Trophoblast cell (in vitro differentiated cells and primary cell): ENCODE data around the gene CMKLR1.

ENCODE experiments used
- DNase-seq, 2 donors: peaks; one replicate each; pipeline ENCODE4 v3.0.0-alpha.2; 2016
- H2AFZ ChIP-seq: 2 replicates; pipeline ENCODE4 v1.6.1; 2013; ENCODE audit warnings: low read length, moderate library complexity, mild to moderate bottlenecking; ENCODE audit not compliant: insufficient read depth, poor library complexity
- H2AK5ac ChIP-seq: 2 replicates; pipeline ENCODE4 v1.6.1; 2013; ENCODE audit warnings: mild to moderate bottlenecking, low read length
- H2BK120ac ChIP-seq: 2 replicates; pipeline ENCODE4 v1.6.1; 2013; ENCODE audit warnings: low read length, mild to moderate bottlenecking, moderate library complexity; ENCODE audit not compliant: insufficient read depth, poor library complexity
- H2BK12ac ChIP-seq: 2 replicates; pipeline ENCODE4 v1.6.1; 2013; ENCODE audit warnings: mild to moderate bottlenecking, low read length, moderate library complexity
- H2BK5ac ChIP-seq: 2 replicates; pipeline ENCODE4 v1.6.1; 2013; ENCODE audit warnings: low read length, low read depth, moderate library complexity, mild to moderate bottlenecking; ENCODE audit not compliant: poor library complexity
- H3K14ac ChIP-seq: 2 replicates; pipeline ENCODE4 v1.6.1; 2013; ENCODE audit warnings: mild to moderate bottlenecking, low read length
- H3K18ac ChIP-seq: 2 replicates; pipeline ENCODE4 v1.6.1; 2013; ENCODE audit warnings: mild to moderate bottlenecking, low read length
- H3K23ac ChIP-seq: 2 replicates; pipeline ENCODE4 v1.6.1; 2013; ENCODE audit warnings: low read length
- H3K27ac ChIP-seq: 2 replicates; pipeline ENCODE4 v1.5.1; 2013; ENCODE audit warnings: low read depth, mild to moderate bottlenecking, inconsistent platforms, low read length, moderate library complexity
- H3K27me3 ChIP-seq: 2 replicates; pipeline ENCODE4 v1.6.1; 2013; ENCODE audit warnings: inconsistent platforms, mild to moderate bottlenecking, low read length, moderate library complexity; ENCODE audit not compliant: insufficient read depth
- H3K36me3 ChIP-seq, 2 experiments: 1 replicate in 1 of 2; 2 replicates in 1 of 2; pipeline ENCODE4 v1.6.1; 2013; ENCODE audit warnings: low read length in 2 of 2, mild to moderate bottlenecking in 2 of 2, moderate library complexity in 1 of 2; ENCODE audit not compliant: insufficient read depth in 2 of 2, control insufficient read depth in 1 of 2
- H3K4ac ChIP-seq: 2 replicates; pipeline ENCODE4 v1.6.1; 2013; ENCODE audit warnings: low read depth, mild to moderate bottlenecking, low read length, moderate library complexity
- H3K4me1 ChIP-seq, 2 experiments: 1 replicate in 1 of 2; 2 replicates in 1 of 2; pipeline ENCODE4 v1.6.1; 2013; ENCODE audit warnings: low read length in 2 of 2, mild to moderate bottlenecking in 2 of 2, moderate library complexity in 1 of 2; ENCODE audit not compliant: insufficient read depth in 2 of 2, control insufficient read depth in 1 of 2
- H3K4me2 ChIP-seq: 2 replicates; pipeline ENCODE4 v1.6.1; 2013; ENCODE audit warnings: inconsistent platforms, mild to moderate bottlenecking, low read length, moderate library complexity
- H3K4me3 ChIP-seq: 2 replicates; pipeline ENCODE4 v1.5.1; 2013; ENCODE audit warnings: mild to moderate bottlenecking, low read depth, low read length, inconsistent platforms
- H3K79me1 ChIP-seq: one replicate; pipeline ENCODE4 v1.6.1; 2013; ENCODE audit warnings: low read length
- H3K79me2 ChIP-seq: 2 replicates; pipeline ENCODE4 v1.6.1; 2013; ENCODE audit warnings: low read length, mild to moderate bottlenecking; ENCODE audit not compliant: control insufficient read depth, insufficient read depth, poor library complexity
- H3K9ac ChIP-seq: 2 replicates; pipeline ENCODE4 v1.6.1; 2013; ENCODE audit warnings: mild to moderate bottlenecking, low read length
- H3K9me3 ChIP-seq: 2 replicates; pipeline ENCODE4 v1.6.1; 2013; ENCODE audit warnings: low read depth, mild to moderate bottlenecking, control low read depth, inconsistent platforms, low read length; ENCODE audit not compliant: insufficient read depth
- H4K12ac ChIP-seq: 2 replicates; pipeline ENCODE4 v1.6.1; 2013; ENCODE audit warnings: low read depth, mild to moderate bottlenecking, low read length, moderate library complexity
- H4K8ac ChIP-seq: 2 replicates; pipeline ENCODE4 v1.6.1; 2013; ENCODE audit warnings: low read depth, mild to moderate bottlenecking, low read length, moderate library complexity
- H4K91ac ChIP-seq: one replicate; pipeline ENCODE4 v1.6.1; 2013; ENCODE audit warnings: low read depth, mild to moderate bottlenecking, low read length, moderate library complexity
- WGBS: extraction: QIAGEN DNeasy Blood & Tissue Kit; methylation state at CpG from one replicate; pipeline ENCODE4 v1.1.7; 2013; ENCODE audit warnings: missing lambda C conversion rate; ENCODE audit not compliant: insufficient read length, insufficient coverage; ENCODE audit errors: extremely low coverage; 5-methylcytosine and 5-hydroxymethylcytosine counted together

CMKLR1 gene

GRCh38 chr12:108305991-108306501, 33.1 kb downstream of the CMKLR1 start:
- H2AK5ac ChIP-seq, result no peak overlapping the region
- H2BK5ac ChIP-seq, result no peak overlapping the region
- peaks cover 3% of the 10 kb centered on the region for H3K79me2 ChIP-seq
- H3K79me1 ChIP-seq, result peaks cover 14% of the 10 kb centered on the region
- H3K4me2 ChIP-seq, result peak overlapping the region; percentile 36
- H3K4me3 ChIP-seq, result no peak overlapping the region
- peak in 1 of 2 donors; percentile 21 for DNase-seq
- H2BK120ac ChIP-seq, result peak overlapping the region; percentile 15
- H2AFZ ChIP-seq, result no peak overlapping the region
- peaks cover 39 to 45% of the 10 kb centered on the region in 2 experiments for H3K4me1 ChIP-seq
- no peaks in the 10 kb centered on the region for H3K36me3 ChIP-seq
- H3K14ac ChIP-seq, result no peak overlapping the region
- no peak overlapping the region for H3K9ac ChIP-seq
- H3K27me3 ChIP-seq, result no peaks in the 10 kb centered on the region
- no peak overlapping the region for H3K18ac ChIP-seq
- H3K9me3 ChIP-seq, result no peaks in the 10 kb centered on the region
- no peak overlapping the region for H4K8ac ChIP-seq
- no peak overlapping the region for H4K91ac ChIP-seq
- H4K12ac ChIP-seq, result no peak overlapping the region
- H3K27ac ChIP-seq, result peak overlapping the region; percentile 56
- H2BK12ac ChIP-seq, result no peak overlapping the region
- no CpG with 5 or more reads among the region's 10 CpGs for WGBS
- H3K4ac ChIP-seq, result no peak overlapping the region
- H3K23ac ChIP-seq, result no peak overlapping the region

GRCh38 chr12:108305520-108305919, 33.6 kb downstream of the CMKLR1 start:
- H3K4me1 ChIP-seq, result peaks cover 39 to 45% of the 10 kb centered on the region in 2 experiments
- H3K9me3 ChIP-seq, result no peaks in the 10 kb centered on the region
- no peak overlapping the region for H2AK5ac ChIP-seq
- peak; percentile 60 to 87 for DNase-seq
- no peak overlapping the region for H2BK12ac ChIP-seq
- H3K4me3 ChIP-seq, result no peak overlapping the region
- peaks cover 14% of the 10 kb centered on the region for H3K79me1 ChIP-seq
- H3K27ac ChIP-seq, result peak overlapping the region; percentile 56
- H3K18ac ChIP-seq, result no peak overlapping the region
- WGBS, result no CpG with 5 or more reads among the region's 9 CpGs
- H3K36me3 ChIP-seq, result no peaks in the 10 kb centered on the region
- H3K14ac ChIP-seq, result no peak overlapping the region
- peak overlapping the region; percentile 42 for H4K91ac ChIP-seq
- peak overlapping the region; percentile 36 for H3K4me2 ChIP-seq
- H2BK120ac ChIP-seq, result peak overlapping the region; percentile 33
- no peak overlapping the region for H2AFZ ChIP-seq
- H3K27me3 ChIP-seq, result no peaks in the 10 kb centered on the region
- no peak overlapping the region for H4K8ac ChIP-seq
- no peak overlapping the region for H3K4ac ChIP-seq
- no peak overlapping the region for H3K9ac ChIP-seq
- H2BK5ac ChIP-seq, result peak overlapping the region; percentile 41
- H4K12ac ChIP-seq, result no peak overlapping the region
- H3K23ac ChIP-seq, result no peak overlapping the region
- H3K79me2 ChIP-seq, result peaks cover 3% of the 10 kb centered on the region

GRCh38 chr12:108304633-108305032, 34.5 kb downstream of the CMKLR1 start:
- H2AFZ ChIP-seq, result no peak overlapping the region
- no peak overlapping the region for H3K23ac ChIP-seq
- peak overlapping the region; percentile 26 for H3K4me2 ChIP-seq
- peaks cover 14% of the 10 kb centered on the region for H3K79me1 ChIP-seq
- H3K18ac ChIP-seq, result no peak overlapping the region
- peak overlapping the region; percentile 41 for H2BK5ac ChIP-seq
- H3K9ac ChIP-seq, result no peak overlapping the region
- peak overlapping the region; percentile 56 for H3K27ac ChIP-seq
- no peaks in the 10 kb centered on the region for H3K9me3 ChIP-seq
- no peak overlapping the region for H3K4me3 ChIP-seq
- no CpG with 5 or more reads among the region's 7 CpGs for WGBS
- H3K27me3 ChIP-seq, result no peaks in the 10 kb centered on the region
- H3K79me2 ChIP-seq, result peaks cover 3% of the 10 kb centered on the region
- no peak overlapping the region for H3K14ac ChIP-seq
- no peak overlapping the region for H4K12ac ChIP-seq
- no peak overlapping the region for H3K4ac ChIP-seq
- DNase-seq, result peak in 1 of 2 donors; percentile 74
- no peak overlapping the region for H2AK5ac ChIP-seq
- H4K8ac ChIP-seq, result no peak overlapping the region
- peak overlapping the region; percentile 42 for H4K91ac ChIP-seq
- peaks cover 39 to 45% of the 10 kb centered on the region in 2 experiments for H3K4me1 ChIP-seq
- H2BK120ac ChIP-seq, result peak overlapping the region; percentile 37
- no peak overlapping the region for H2BK12ac ChIP-seq
- no peaks in the 10 kb centered on the region for H3K36me3 ChIP-seq

GRCh38 chr12:108303703-108304102, 35.4 kb downstream of the CMKLR1 start:
- Histone ChIP-seq H3K18ac (peak overlapping the region; percentile 59), H3K14ac (peak overlapping the region; percentile 36), H3K4ac (no peak overlapping the region), H4K91ac (peak overlapping the region; percentile 38), H4K8ac (peak overlapping the region; percentile 6), H3K36me3 (no peaks in the 10 kb centered on the region), H3K79me2 (peaks cover 3% of the 10 kb centered on the region), H2BK120ac (peak overlapping the region; percentile 29), H3K23ac (no peak overlapping the region), H2BK5ac (no peak overlapping the region), H4K12ac (peak overlapping the region; percentile 20), H3K9me3 (no peaks in the 10 kb centered on the region), H2AK5ac (peak overlapping the region; percentile 71), H2BK12ac (peak overlapping the region; percentile 33), H3K4me3 (peak overlapping the region; percentile 11), H3K9ac (no peak overlapping the region), H3K27me3 (no peaks in the 10 kb centered on the region), H2AFZ (peak overlapping the region; percentile 37), H3K79me1 (peaks cover 14% of the 10 kb centered on the region), H3K27ac (no peak overlapping the region), H3K4me1 (peaks cover 41 to 45% of the 10 kb centered on the region in 2 experiments), H3K4me2 (no peak overlapping the region)
- no peak for DNase-seq
- WGBS, result no CpG with 5 or more reads among the region's 8 CpGs
